Measurements from ENCODE around the gene FLCN.
A peak's percentile ranks its signal among the peaks of the same experiment; 100 is the strongest.

FLCN gene

GRCh38 chr17:17172001-17172939, 64.7 kb downstream of the FLCN start:
- no peak for DNase-seq (ENCODE audit: extremely low read depth, low read depth)
- TF ChIP-seq CTCF (IDR thresholded peaks at IDR 0.05; ENCODE audit: low read depth, low read length): no peak

- DNase-seq (ENCODE audit: extremely low read depth, low read depth): no peak
- no peak for TF ChIP-seq CTCF (IDR thresholded peaks at IDR 0.05; ENCODE audit: low read depth, low read length)
Observed at GRCh38 chr17:17171186-17171585, 65.8 kb downstream of the FLCN start.

- DNase-seq (ENCODE audit: extremely low read depth, low read depth): peak; percentile 29
- no peak for TF ChIP-seq CTCF (IDR thresholded peaks at IDR 0.05; ENCODE audit: low read depth, low read length)
Observed at GRCh38 chr17:17170346-17170985, 66.5 kb downstream of the FLCN start.

GRCh38 chr17:17169396-17169795, 67.6 kb downstream of the FLCN start:
- no peak for DNase-seq (ENCODE audit: extremely low read depth, low read depth)
- TF ChIP-seq CTCF (IDR thresholded peaks at IDR 0.05; ENCODE audit: low read depth, low read length): no peak

- DNase-seq (ENCODE audit: extremely low read depth, low read depth): no peak
Observed at GRCh38 chr17:17168401-17168800, 68.6 kb downstream of the FLCN start.

GRCh38 chr17:17167986-17168385, 69.0 kb downstream of the FLCN start:
- DNase-seq (ENCODE audit: extremely low read depth, low read depth): no peak
- no peak for TF ChIP-seq CTCF (IDR thresholded peaks at IDR 0.05; ENCODE audit: low read depth, low read length)

More at GRCh38 chr17:17168401-17168800, 68.6 kb downstream of the FLCN start:
- TF ChIP-seq CTCF (IDR thresholded peaks at IDR 0.05; ENCODE audit: low read depth, low read length): no peak

- no peak for TF ChIP-seq CTCF (IDR thresholded peaks at IDR 0.05; ENCODE audit: low read depth, low read length)
- no peak for DNase-seq (ENCODE audit: extremely low read depth, low read depth)
Observed at GRCh38 chr17:17167356-17167755, 69.6 kb downstream of the FLCN start.
